ENCODE data around the gene CCDC195. TPM values are rescaled to one million over a fixed set of nuclear protein-coding genes. Genes with fewer than 3 reads are reported as not detected.

The CCDC195 gene
- polyA plus RNA-seq (2013, experiment 1 of 4) = not detected
- polyA plus RNA-seq (2013, experiment 2 of 4) = not detected
- not detected for polyA plus RNA-seq (2013, experiment 3 of 4)
- not detected for polyA plus RNA-seq (2013, experiment 4 of 4)

- Histone ChIP-seq H3K27me3 (ENCODE audit: control insufficient read depth, insufficient read depth, low read length, poor library complexity, severe bottlenecking) (no peaks in the 10 kb centered on the region), H3K27ac (ENCODE audit: insufficient read depth, low read depth, low read length, poor library complexity, severe bottlenecking) (no peak within 1 kb of the TSS), H3K4me1 (ENCODE audit: control insufficient read depth, insufficient read depth, low read length) (no peaks in the 10 kb centered on the region), H3K36me3 (ENCODE audit: control insufficient read depth, insufficient read depth, low read length) (no peaks in the 10 kb centered on the region), H3K9me3 (ENCODE audit: control insufficient read depth, low read length) (no peaks in the 10 kb centered on the region), H3K4me3 (ENCODE audit: insufficient read depth, low read depth, low read length) (no peak within 1 kb of the TSS)
- WGBS, 2 experiments = 88 to 91% methylated on average over 5 of the region's 5 CpGs
Measured at GRCh38 chr2:224716201-224716600, at the start of gene CCDC195. TSS of gene CCDC195 (minus strand) at chr2:224716365. CDS start at chr2:224716365, 0 bp downstream.

- no peaks in the 10 kb centered on the region for H3K27me3 ChIP-seq (ENCODE audit: control insufficient read depth, insufficient read depth, low read length, poor library complexity, severe bottlenecking)
- no peaks in the 10 kb centered on the region for H3K9me3 ChIP-seq (ENCODE audit: control insufficient read depth, low read length)
- no peaks in the 10 kb centered on the region for H3K36me3 ChIP-seq (ENCODE audit: control insufficient read depth, insufficient read depth, low read length)
- H3K4me3 ChIP-seq (ENCODE audit: insufficient read depth, low read depth, low read length) = no peak overlapping the region
- H3K27ac ChIP-seq (ENCODE audit: insufficient read depth, low read depth, low read length, poor library complexity, severe bottlenecking) = no peak overlapping the region
- WGBS, 2 experiments = 90 to 100% methylated on average over 1 of the region's 2 CpGs
- H3K4me1 ChIP-seq (ENCODE audit: control insufficient read depth, insufficient read depth, low read length) = no peaks in the 10 kb centered on the region
Measured at GRCh38 chr2:224764565-224765236, 48.5 kb upstream of the CCDC195 start.

- no peak overlapping the region for H3K27ac ChIP-seq (ENCODE audit: insufficient read depth, low read depth, low read length, poor library complexity, severe bottlenecking)
- no peaks in the 10 kb centered on the region for H3K4me1 ChIP-seq (ENCODE audit: control insufficient read depth, insufficient read depth, low read length)
- no peak overlapping the region for H3K4me3 ChIP-seq (ENCODE audit: insufficient read depth, low read depth, low read length)
- 91 to 96% methylated on average over 3 of the region's 3 CpGs for WGBS, 2 experiments
- H3K27me3 ChIP-seq (ENCODE audit: control insufficient read depth, insufficient read depth, low read length, poor library complexity, severe bottlenecking) = no peaks in the 10 kb centered on the region
- no peaks in the 10 kb centered on the region for H3K36me3 ChIP-seq (ENCODE audit: control insufficient read depth, insufficient read depth, low read length)
- H3K9me3 ChIP-seq (ENCODE audit: control insufficient read depth, low read length) = no peaks in the 10 kb centered on the region
Measured at GRCh38 chr2:224757934-224758548, 41.9 kb upstream of the CCDC195 start.

- Histone ChIP-seq H3K27me3 (ENCODE audit: control insufficient read depth, insufficient read depth, low read length, poor library complexity, severe bottlenecking) (no peaks in the 10 kb centered on the region), H3K36me3 (ENCODE audit: control insufficient read depth, insufficient read depth, low read length) (no peaks in the 10 kb centered on the region), H3K4me3 (ENCODE audit: insufficient read depth, low read depth, low read length) (no peak overlapping the region), H3K27ac (ENCODE audit: insufficient read depth, low read depth, low read length, poor library complexity, severe bottlenecking) (no peak overlapping the region), H3K4me1 (ENCODE audit: control insufficient read depth, insufficient read depth, low read length) (no peaks in the 10 kb centered on the region), H3K9me3 (ENCODE audit: control insufficient read depth, low read length) (no peaks in the 10 kb centered on the region)
- WGBS, 2 experiments = 81 to 90% methylated on average over 1 of the region's 1 CpG
Measured at GRCh38 chr2:224753743-224754540, 37.8 kb upstream of the CCDC195 start.

- Histone ChIP-seq H3K9me3 (ENCODE audit: control insufficient read depth, low read length) (no peaks in the 10 kb centered on the region), H3K4me1 (ENCODE audit: control insufficient read depth, insufficient read depth, low read length) (no peaks in the 10 kb centered on the region), H3K4me3 (ENCODE audit: insufficient read depth, low read depth, low read length) (no peak overlapping the region), H3K27ac (ENCODE audit: insufficient read depth, low read depth, low read length, poor library complexity, severe bottlenecking) (no peak overlapping the region), H3K27me3 (ENCODE audit: control insufficient read depth, insufficient read depth, low read length, poor library complexity, severe bottlenecking) (no peaks in the 10 kb centered on the region), H3K36me3 (ENCODE audit: control insufficient read depth, insufficient read depth, low read length) (no peaks in the 10 kb centered on the region)
- 90 to 91% methylated on average over 5 of the region's 5 CpGs for WGBS, 2 experiments
Measured at GRCh38 chr2:224751996-224752698, 36.0 kb upstream of the CCDC195 start.

GRCh38 chr2:224749136-224749535, 33.0 kb upstream of the CCDC195 start:
- no peaks in the 10 kb centered on the region for H3K4me1 ChIP-seq (ENCODE audit: control insufficient read depth, insufficient read depth, low read length)
- 71% methylated on average over 1 of the region's 1 CpG; no CpG with 5 or more reads in 1 of the 2 experiments for WGBS, 2 experiments

GRCh38 chr2:224747765-224748164, 31.6 kb upstream of the CCDC195 start:
- Histone ChIP-seq H3K4me3 (ENCODE audit: insufficient read depth, low read depth, low read length) (no peak overlapping the region), H3K4me1 (ENCODE audit: control insufficient read depth, insufficient read depth, low read length) (no peaks in the 10 kb centered on the region), H3K36me3 (ENCODE audit: control insufficient read depth, insufficient read depth, low read length) (no peaks in the 10 kb centered on the region), H3K9me3 (ENCODE audit: control insufficient read depth, low read length) (no peaks in the 10 kb centered on the region), H3K27ac (ENCODE audit: insufficient read depth, low read depth, low read length, poor library complexity, severe bottlenecking) (no peak overlapping the region), H3K27me3 (ENCODE audit: control insufficient read depth, insufficient read depth, low read length, poor library complexity, severe bottlenecking) (no peaks in the 10 kb centered on the region)
- 90 to 91% methylated on average over 4 of the region's 4 CpGs for WGBS, 2 experiments

More at GRCh38 chr2:224749136-224749535, 33.0 kb upstream of the CCDC195 start:
- no peak overlapping the region for H3K4me3 ChIP-seq (ENCODE audit: insufficient read depth, low read depth, low read length)
- H3K36me3 ChIP-seq (ENCODE audit: control insufficient read depth, insufficient read depth, low read length) = no peaks in the 10 kb centered on the region
- no peak overlapping the region for H3K27ac ChIP-seq (ENCODE audit: insufficient read depth, low read depth, low read length, poor library complexity, severe bottlenecking)
- H3K9me3 ChIP-seq (ENCODE audit: control insufficient read depth, low read length) = no peaks in the 10 kb centered on the region
- no peaks in the 10 kb centered on the region for H3K27me3 ChIP-seq (ENCODE audit: control insufficient read depth, insufficient read depth, low read length, poor library complexity, severe bottlenecking)

GRCh38 chr2:224736227-224736626, 20.1 kb upstream of the CCDC195 start:
- Histone ChIP-seq H3K4me1 (ENCODE audit: control insufficient read depth, insufficient read depth, low read length) (no peaks in the 10 kb centered on the region), H3K36me3 (ENCODE audit: control insufficient read depth, insufficient read depth, low read length) (no peaks in the 10 kb centered on the region), H3K27ac (ENCODE audit: insufficient read depth, low read depth, low read length, poor library complexity, severe bottlenecking) (no peak overlapping the region), H3K4me3 (ENCODE audit: insufficient read depth, low read depth, low read length) (no peak overlapping the region), H3K27me3 (ENCODE audit: control insufficient read depth, insufficient read depth, low read length, poor library complexity, severe bottlenecking) (no peaks in the 10 kb centered on the region), H3K9me3 (ENCODE audit: control insufficient read depth, low read length) (peaks cover 4% of the 10 kb centered on the region)
- WGBS, 2 experiments = 88 to 100% methylated on average over 1 of the region's 1 CpG

- H3K4me3 ChIP-seq (ENCODE audit: insufficient read depth, low read depth, low read length) = no peak overlapping the region
- WGBS, 2 experiments = 79 to 90% methylated on average over 1 of the region's 1 CpG
- no peaks in the 10 kb centered on the region for H3K4me1 ChIP-seq (ENCODE audit: control insufficient read depth, insufficient read depth, low read length)
Measured at GRCh38 chr2:224734949-224735348, 18.8 kb upstream of the CCDC195 start.

More at GRCh38 chr2:224734949-224735348, 18.8 kb upstream of the CCDC195 start:
- H3K9me3 ChIP-seq (ENCODE audit: control insufficient read depth, low read length) = peaks cover 4% of the 10 kb centered on the region
- H3K36me3 ChIP-seq (ENCODE audit: control insufficient read depth, insufficient read depth, low read length) = no peaks in the 10 kb centered on the region
- H3K27ac ChIP-seq (ENCODE audit: insufficient read depth, low read depth, low read length, poor library complexity, severe bottlenecking) = no peak overlapping the region
- H3K27me3 ChIP-seq (ENCODE audit: control insufficient read depth, insufficient read depth, low read length, poor library complexity, severe bottlenecking) = no peaks in the 10 kb centered on the region
